ACHN (cell line): ENCODE measurements around the gene LACRT.

Experiments
- DNase-seq: peaks from one replicate; pipeline ENCODE4 v3.0.0-alpha.2; 2015
- in situ Hi-C: cut with HindIII; loops from 2 replicates; pipeline ENCODE4 v1.10.0; 2017; ENCODE audit warnings: low sequenced_read_pairs, low pct_ligation_motif_present, low pct_unique_long_range_greater_than_20kb

The LACRT gene

DNA sequence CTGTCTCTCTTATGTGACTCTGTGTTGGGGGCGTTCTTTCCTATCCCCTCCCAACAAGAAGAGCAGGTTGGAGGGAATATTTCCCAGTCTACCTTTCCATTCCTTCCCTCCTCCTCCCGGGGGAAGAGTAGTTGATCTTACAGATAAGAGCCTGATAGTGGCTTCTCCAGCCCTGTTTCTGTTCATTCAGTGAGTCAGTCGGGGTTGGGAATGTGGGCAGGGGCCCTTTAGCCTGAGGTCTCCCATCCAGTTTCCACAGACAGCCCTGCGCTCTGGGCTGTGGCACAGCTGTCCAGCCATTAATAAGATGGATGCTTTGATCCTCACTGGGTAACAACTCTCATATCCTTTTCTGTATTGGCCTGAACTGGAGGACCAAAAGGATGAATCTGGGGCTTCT lies 28.1 kb downstream of the LACRT start:
- in situ Hi-C loops: no loop called here
- DNase-seq: no peak

DNA sequence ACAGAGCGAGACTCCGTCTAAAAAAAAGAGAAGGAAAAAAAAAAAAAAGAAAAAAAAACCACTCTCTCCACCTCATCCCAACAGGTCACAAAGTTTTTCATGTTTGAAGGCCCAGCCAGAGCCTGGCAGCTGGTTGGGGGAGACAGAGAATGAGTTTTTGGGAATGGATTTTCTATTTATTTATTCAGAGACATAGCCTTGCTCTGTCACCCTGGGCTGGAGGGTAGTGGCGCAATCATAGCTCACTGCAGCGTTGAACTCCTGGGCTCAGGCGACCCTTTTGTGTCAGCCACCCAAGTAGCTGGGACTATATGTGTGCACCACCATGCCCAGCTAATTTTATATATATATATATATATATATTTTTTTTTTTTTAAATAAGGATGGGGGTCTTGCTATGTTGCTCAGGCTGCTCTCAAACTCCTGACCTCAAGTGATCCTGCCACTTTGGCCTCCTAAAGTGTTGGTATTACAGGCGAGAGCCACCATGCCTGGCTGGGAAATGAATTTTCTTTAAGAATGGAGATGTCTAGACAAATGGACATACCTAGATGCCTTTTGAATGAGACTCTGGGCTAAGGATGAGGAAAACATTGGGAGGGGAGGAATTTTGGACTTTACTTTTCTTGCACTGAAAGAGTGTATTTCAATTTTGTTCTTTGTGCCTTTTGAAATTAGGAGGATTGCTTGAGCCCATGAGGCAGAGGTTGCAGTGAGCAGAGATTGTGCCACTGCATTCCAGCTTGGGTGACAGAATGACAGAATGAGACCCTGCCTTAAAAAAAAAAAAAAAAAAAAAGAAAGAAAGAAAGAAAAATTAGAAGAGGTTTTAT lies 29.3 kb downstream of the LACRT start:
- DNase-seq: no peak
- in situ Hi-C loops: no loop called here

DNA sequence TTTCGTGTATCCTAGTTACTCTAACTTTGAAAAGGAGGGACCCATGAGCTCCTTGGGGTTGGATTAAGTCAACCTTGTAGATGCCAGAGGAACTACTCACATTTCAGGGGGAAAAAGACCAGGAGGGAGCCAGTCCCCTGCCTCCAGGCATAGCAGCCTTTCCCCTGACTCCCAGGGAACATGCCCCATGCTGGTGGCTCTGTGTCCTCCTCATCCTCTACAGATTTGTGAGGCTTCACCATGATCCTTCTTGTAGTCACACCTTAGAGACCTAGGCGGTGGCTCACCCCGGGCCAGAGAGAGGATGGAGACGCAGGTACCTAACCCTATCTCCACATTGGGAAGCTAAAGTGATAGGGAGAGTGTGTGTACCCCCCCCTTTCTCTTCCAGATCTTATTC lies 30.3 kb downstream of the LACRT start:
- in situ Hi-C loops: no loop called here
- no peak for DNase-seq

DNA sequence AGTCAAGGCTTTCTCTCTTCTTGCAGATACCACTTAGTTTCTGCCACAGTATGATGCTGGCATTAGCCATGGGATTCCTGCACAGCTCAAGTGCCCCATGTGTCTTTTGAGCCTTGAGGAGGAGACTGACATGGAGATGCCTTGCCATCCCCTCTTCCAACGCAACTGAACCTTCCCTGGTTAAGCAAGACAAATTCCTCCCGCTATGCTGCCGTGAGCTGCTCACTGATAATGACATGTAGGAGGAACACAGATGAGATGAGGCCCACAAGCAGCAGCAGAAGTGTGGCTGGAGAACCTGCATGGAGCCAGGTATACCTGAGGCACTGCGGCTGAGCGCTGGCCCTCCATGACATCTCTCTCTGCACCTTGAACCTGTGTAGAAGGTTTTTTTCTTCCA lies 30.8 kb downstream of the LACRT start:
- in situ Hi-C loops: no loop called here
- no peak for DNase-seq

DNA sequence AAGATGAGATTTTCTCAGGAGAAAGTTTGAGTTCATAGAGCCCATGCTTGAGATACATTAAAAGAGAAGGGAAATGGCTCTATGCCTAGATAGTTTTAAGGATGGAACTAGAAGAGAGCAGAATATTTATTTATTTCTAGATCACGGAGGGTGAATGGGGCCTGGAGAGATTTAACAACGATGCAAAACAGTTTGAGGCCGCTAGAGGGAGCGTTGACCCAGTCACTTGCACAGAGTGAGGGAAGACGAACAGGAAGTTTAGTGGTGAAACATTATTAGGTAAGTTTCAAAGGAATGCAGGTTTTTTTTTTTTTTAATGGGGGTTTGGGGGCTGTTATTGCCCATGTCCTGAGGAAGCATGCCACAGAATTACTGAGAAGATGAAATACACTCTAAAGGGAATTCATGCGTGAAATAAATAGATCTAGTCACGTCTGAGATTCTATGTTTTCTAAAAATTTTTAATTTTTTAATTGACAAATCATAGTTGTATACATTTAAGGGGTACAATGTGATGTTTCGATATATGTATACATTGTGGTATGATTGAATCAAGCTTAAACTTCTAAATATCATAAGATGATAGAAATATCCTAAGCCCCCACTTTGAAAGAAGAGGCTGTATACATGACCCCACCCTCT lies 31.4 kb downstream of the LACRT start:
- peak; percentile 85 for DNase-seq
- in situ Hi-C loops: no loop called here

DNA sequence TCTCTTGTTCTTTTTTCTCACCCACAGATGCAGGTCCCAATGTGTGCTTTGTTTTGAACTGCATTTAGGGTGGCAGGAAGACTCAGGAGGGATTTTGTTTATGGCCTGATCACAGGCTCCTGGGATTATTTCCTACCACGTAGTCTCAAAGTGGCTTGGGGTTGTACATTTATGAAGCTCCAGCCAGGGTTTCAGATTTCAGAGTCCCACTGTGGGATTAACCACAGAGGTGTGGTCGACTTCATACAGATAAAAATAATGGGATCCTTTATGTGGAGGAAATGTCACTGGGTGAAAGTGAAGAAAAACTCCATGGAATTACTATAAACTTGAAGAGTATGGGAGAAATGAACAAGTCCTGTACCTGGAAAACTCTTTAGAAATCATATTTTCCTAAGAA lies 32.0 kb downstream of the LACRT start:
- no peak for DNase-seq
- in situ Hi-C loops: no loop called here

DNA sequence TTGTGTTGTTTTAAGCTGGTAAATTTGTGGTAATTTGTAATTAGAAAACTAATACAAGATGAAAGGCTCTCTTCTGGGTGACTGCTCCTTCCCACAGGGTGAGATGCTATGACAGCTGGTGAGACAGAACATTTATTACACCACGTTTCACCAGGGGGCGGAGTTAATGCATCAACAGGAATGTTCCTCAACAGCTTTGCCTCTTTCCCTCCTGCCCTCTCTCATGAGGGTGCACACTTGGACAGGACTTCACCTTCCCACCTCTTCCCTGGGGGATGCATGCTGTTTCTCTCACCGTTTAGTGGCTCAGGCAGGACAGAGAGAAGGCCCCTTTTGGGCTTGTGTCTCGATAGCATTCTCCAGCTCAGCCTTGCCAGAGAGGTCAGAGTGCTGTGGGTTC lies 32.9 kb downstream of the LACRT start:
- in situ Hi-C loops: no loop called here
- peak; percentile 18 for DNase-seq

DNA sequence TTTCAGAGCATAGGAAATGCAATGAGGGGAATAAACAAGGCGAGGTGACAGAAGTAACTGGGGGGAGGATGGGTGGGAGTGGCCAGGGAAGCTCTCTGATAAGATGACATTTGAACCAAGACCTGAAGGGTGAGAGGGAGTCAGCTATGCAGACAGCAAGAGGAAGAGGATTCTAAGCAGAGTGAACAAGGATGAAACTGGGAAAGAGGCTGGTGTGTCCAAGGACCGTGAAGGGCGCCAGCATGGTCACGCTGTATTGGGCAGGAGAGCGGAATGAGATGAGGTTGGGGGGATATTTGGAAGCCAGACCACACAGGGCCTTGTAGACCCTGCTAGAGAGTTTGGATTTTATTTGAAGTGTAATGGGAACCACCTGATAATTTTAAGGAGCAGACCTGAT lies 35.7 kb downstream of the LACRT start:
- no peak for DNase-seq
- in situ Hi-C loops: no loop called here

DNA sequence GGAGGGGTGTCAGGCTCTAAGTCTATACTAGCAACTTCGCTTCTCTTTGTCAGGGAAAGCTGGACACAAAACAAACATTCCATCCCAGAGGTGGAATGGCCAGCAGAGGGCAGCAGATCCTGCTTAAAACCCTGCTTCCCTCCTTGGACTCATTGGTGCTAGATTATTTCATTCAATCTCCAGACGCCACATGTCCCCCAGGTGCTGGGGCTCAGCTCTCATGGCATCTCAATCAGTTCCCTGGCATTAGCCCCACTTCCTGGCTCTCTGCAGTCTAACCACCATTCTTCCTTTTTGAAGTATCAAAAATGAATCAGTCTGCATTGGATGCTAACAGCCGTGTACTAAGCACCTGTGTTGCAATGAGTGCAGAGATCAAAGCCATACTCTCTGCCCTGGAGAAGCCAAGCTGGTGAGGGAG lies 38.2 kb downstream of the LACRT start:
- DNase-seq: peak; percentile 73
- in situ Hi-C loops: no loop called here

DNA sequence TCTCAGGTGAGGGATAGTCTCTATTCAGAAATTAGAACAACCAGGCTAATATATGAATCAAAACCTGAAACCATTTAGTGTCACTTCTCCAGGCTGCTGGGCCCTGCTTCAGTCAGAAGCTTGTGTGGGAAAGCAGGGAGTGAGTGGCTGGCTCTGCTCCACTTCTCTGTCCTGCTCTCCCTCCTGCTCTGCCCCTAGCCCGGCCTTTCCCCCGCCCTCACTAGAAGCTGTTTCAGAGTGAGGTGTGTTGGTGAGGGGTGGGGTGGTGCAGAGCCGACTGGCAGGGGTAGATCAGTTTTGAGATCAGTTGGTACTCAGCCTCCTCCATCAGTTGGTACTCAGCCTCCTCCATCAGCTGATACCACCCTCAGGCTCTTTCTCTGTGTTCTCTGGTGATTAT lies 39.2 kb downstream of the LACRT start:
- DNase-seq: no peak
- in situ Hi-C loops: no loop called here

DNA sequence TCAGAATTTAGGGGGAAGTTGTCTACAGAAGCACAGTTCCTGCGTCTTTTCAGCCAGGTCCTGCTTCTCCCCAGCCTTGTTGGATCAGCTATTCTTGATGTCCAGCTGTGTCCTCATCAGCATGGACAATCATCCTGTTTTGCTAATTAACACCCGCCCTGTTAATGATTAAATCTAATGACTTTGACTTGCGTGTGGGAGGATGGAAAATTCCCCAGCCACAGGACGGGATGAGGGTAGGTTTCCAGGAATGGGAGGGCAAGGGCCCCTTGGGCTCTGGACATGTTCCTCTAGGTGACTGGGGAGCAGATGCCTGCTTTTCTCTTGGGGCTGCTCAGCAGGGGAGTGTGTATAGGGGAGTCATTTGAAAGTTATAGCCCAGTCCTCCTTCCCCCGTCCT lies 41.0 kb downstream of the LACRT start:
- in situ Hi-C loops: no loop called here
- no peak for DNase-seq

DNA sequence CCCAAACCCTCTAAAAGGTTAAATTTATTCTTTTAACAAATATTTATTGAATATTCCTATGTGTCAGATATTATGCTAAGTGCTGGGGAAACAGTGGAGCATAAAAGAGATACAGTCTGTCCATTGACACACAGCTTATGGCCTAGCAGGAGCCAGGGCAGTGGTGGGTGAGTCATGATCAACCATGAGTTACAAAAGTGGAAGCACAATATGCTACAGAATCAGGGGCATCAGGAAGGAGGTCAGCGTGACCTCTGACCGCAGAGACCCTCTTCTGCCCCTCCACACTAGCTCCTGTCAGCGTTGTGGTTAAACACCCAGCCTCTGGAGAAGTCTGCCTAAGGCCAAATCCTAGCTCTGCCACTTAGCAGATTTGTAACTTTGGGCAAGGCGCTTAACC lies 41.6 kb downstream of the LACRT start:
- DNase-seq: peak; percentile 79
- in situ Hi-C loops: no loop called here

DNA sequence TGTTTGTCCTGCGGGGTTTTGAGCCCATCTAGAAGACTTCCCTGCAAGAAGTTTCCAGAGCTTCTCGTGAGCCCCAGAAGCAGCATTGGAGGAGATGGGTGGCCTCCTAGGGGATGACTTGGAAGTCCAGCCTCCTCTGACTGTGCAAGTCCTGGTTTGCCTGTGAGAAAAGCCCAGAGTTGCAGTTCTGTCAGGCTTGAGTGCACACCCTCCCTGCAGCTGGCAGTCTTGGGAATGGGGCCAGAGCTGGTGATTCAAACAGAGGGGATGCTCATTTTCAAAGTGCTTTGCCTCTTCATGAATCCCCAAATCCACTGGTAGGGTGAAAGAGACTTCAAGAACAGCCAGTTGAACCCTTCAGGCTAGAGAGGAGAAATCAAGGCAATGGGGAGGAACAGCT lies 42.4 kb downstream of the LACRT start:
- in situ Hi-C loops: no loop called here
- DNase-seq: peak; percentile 96

DNA sequence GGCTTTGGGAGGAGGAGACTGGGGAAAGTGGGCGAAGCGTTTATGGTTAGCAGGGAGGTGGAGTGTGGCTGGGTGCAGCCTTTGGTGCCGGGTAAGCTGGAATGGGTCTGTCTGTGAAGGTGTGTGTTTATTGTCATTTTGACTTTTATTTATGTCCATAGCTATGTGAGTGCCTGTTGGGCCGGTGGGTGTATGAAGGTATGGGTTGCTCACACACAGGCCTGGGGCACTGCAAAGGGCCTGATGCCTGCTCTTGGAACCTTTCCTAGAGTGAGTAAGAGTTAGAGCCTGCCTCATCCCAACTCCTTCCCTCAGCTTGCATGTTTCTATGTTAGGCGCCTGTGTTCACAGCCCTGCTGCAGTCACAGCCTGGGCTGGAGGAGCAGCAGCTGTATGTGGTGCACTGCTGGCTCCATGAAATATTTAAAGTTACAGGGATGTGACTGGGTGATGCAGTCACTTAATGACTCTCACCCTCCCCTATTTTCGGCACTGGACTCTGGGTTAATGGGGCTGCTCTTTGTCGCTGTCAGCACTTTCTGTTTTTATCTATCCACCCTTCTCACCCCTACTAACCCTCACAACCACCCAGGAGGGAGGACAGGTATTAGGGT lies 43.6 kb downstream of the LACRT start:
- in situ Hi-C loops: no loop called here
- no peak for DNase-seq

DNA sequence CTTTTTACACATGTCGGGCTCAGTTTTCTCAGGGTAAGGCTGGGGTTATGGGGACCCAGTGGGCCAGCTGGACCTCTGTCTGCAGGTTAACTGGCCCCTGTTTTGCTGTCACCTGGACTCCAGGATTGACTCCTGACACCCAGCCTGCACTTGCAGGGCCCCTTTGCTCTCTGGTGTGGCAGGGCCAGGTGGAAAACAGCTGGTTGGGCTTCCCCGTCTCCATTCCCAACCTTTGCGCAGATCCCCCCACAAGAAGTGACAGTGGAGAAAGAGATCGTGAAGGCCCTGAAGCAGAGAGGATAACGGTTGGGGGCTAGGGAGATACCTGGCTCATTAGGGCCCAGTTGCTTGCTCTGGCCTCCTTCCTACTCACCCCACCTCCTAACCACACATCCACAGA lies 44.7 kb downstream of the LACRT start:
- in situ Hi-C loops: no loop called here
- no peak for DNase-seq

DNA sequence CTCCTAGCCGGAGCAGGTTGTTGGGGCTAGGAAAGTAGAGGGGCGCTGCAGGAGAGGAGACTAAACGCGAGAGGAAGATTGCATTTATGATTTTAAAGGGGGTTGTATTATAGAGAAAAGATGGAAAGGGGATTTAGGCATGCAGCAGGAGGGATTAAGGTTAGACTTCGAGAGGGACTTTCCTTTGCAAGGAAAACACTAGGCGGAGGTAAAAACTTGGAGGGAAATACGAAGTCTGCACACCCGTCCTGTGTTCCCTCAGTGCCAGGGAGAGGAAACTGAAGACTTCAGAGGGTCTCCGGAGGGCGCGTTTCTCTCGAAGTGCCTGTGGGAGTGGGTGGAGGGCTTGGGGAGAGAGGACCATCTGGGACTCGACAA lies 45.8 kb downstream of the LACRT start:
- DNase-seq: no peak
- in situ Hi-C loops: no loop called here

DNA sequence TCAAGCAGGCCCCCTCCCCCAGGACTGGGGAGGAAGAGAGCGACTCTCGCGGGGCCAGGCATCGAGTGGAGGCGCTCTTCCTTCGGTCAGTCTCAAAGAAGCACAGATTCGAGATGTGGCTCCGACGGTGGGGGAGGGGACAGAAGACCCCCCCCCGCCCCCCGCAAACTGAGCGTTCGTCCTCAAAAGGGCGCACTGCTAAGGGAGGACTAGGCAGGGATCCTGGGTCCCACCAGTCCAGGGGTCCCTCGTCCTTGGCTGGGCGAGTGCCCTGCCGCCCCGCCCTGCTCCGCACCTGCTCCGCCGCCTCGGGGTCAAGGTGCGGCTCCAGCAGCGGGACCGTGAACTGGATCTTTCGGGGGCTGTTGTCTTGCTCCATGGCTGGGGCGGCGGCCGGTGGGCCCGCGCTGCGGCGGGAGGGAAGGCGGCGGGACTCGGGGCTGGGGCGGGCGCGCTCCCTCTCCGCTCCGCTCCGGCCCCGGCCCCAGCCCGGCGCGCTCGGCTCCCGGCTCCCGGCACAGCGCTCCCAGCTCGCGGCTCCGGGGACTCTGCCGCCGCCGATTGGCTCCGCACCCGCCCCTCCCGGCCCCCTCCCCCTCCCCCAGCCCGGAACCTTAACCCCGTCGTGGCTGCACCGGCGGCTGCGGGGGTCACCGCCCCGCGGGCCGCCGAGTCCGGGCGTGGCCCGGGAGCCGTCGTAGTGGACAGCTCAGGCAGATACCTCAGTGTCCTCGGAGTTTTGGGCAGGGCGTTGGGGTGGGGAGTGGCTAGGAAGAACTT lies 46.4 kb downstream of the LACRT start, which contains the start of gene PPP1R1A:
Gene PPP1R1A (minus strand): TSS at position 550 of the 780 bp plus-strand sequence. CDS start 171 bp downstream, at position 379.
- peak; percentile 33 for DNase-seq
- in situ Hi-C loops: no loop called here

DNA sequence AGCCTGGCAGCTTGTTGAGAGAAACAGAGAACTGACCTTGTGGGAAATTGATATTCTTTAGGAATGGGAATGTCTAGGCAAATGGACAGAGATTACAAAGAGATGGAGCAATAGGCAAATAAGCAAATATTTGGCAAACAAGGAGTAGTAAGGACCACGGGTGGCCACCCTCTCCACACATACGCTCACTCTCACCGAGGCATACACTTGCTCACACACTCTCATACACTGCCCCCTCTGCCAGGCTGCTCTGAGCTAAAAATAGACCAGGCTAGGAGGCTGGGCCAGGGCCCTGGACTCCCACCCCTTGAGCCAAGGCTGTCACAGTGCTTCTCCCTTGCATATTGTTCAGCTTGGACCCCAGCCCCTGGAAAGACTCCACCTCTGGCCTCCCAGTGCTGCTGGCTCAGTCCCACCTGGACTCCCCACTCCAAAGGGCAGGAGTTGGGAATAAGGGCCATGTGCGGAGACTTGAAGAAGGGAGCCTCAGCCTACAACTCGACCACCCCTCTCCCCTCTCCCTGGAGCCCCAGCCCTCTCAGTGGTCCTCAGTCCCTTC lies 47.3 kb downstream of the LACRT start:
- DNase-seq: no peak
- in situ Hi-C loops: no loop called here

DNA sequence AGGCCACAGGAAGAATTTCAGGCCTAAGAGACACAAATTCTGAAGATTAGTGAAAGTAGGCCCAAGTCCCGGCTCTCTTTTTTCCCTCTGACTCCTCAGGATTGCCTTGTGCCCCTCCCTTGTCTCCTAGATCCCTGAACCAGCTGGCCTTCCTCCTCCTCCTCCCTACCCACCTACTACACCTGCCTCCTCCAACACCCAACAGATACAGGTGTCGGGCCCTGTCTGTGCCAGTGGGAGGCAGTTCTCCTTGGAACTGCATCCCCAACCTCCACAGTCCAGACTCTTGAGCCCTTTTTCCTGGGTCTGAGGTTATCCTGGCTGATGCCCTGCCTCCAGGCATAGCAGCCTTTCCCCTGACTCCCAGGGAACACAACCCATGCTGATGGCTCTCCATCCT lies 48.1 kb downstream of the LACRT start:
- DNase-seq: no peak
- in situ Hi-C loops: no loop called here
